Neural progenitor cell (in vitro differentiated cells): Measurements from ENCODE around the gene KAT2B.

Experiments
- EZH2 ChIP-seq: fragments of 200-600 bp; sonication (generic); IDR thresholded peaks from 2 replicates; pipeline ENCODE4 v1.6.1; 2017; ENCODE audit warnings: antibody characterized with exemption, mild to moderate bottlenecking, moderate library complexity
- EZH2phosphoT487 ChIP-seq: fragments of 200-600 bp; sonication (generic); IDR thresholded peaks from 2 replicates; pipeline ENCODE4 v1.6.1; 2017; ENCODE audit warnings: antibody characterized with exemption
- TF ChIP-seq, protein P1 (sequence below): fragments of 200-600 bp; sonication (generic); IDR thresholded peaks from 2 replicates; pipeline ENCODE4 v1.5.1; 2017; ENCODE audit warnings: antibody characterized with exemption, mild to moderate bottlenecking

DNA sequence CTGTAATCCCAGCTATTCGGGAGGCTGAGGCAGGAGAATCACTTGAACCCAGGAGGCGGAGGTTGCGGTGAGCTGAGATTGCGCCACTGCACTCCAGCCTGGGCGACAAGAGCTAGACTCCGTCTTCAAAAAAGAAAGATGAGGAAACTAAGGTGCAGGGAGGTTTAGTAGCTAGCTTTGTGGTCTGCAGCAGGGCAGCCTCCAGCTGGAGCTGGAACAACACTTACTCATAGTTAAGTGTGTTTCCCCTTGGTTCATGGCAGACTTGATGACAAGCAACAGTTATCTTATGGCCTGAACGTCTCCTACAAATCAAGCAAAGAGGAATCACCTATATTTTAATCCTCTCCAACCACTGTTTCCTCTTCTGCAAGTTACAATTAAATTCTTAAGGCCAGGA, 12.6 kb downstream of the KAT2B start:
- no peak for TF ChIP-seq EZH2phosphoT487
- TF ChIP-seq, protein P1, sequence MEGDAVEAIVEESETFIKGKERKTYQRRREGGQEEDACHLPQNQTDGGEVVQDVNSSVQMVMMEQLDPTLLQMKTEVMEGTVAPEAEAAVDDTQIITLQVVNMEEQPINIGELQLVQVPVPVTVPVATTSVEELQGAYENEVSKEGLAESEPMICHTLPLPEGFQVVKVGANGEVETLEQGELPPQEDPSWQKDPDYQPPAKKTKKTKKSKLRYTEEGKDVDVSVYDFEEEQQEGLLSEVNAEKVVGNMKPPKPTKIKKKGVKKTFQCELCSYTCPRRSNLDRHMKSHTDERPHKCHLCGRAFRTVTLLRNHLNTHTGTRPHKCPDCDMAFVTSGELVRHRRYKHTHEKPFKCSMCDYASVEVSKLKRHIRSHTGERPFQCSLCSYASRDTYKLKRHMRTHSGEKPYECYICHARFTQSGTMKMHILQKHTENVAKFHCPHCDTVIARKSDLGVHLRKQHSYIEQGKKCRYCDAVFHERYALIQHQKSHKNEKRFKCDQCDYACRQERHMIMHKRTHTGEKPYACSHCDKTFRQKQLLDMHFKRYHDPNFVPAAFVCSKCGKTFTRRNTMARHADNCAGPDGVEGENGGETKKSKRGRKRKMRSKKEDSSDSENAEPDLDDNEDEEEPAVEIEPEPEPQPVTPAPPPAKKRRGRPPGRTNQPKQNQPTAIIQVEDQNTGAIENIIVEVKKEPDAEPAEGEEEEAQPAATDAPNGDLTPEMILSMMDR, result no peak
- TF ChIP-seq EZH2, result no peak
